Testis (tissue), 2 donors: ENCODE measurements around the gene TCTN3.

Experiments
- CTCF ChIP-seq, 3 experiments: fragments of 450-650 bp in 2 of 3; fragments of 200-600 bp in 1 of 3; sonication (generic) in 1 of 3; IDR thresholded peaks; one replicate each; pipeline ENCODE4 v1.5.1; 2016 to 2019; ENCODE audit warnings: antibody characterized with exemption in 3 of 3, mild to moderate bottlenecking in 2 of 3, moderate library complexity in 1 of 3
- POLR2A ChIP-seq: fragments of 450-650 bp; IDR thresholded peaks from one replicate; pipeline ENCODE4 v1.6.1; 2017; ENCODE audit warnings: antibody characterized with exemption, mild to moderate bottlenecking, moderate library complexity

- TF ChIP-seq CTCF (IDR thresholded peaks at IDR 0.05) (no peak), POLR2A (no peak)
Observed at GRCh38 chr10:95637140-95637539, 56.6 kb downstream of the TCTN3 start.
